DND-41 (cell line): Measurements from ENCODE around the gene ADO.

Experiments used
- ATAC-seq: fragments of 200-7000 bp; cut with Tn5 transposase; 3 replicates; pipeline ENCODE4 v1.9.1; 2021; ENCODE audit warnings: low read depth; ENCODE audit not compliant: insufficient read depth
- DNase-seq: peaks from one replicate; pipeline ENCODE4 v3.0.0-alpha.2; 2020
- H2AFZ ChIP-seq: 2 replicates; pipeline ENCODE4 v1.6.0; 2012; ENCODE audit warnings: low read depth, low read length
- H3K27ac ChIP-seq: 2 replicates; pipeline ENCODE4 v1.5.1; 2012; ENCODE audit warnings: low read length, inconsistent platforms
- H3K27me3 ChIP-seq: fragments of 200-600 bp; sonication (generic); 2 replicates; pipeline ENCODE4 v1.6.0; 2012; ENCODE audit warnings: low read length, mild to moderate bottlenecking, inconsistent platforms; ENCODE audit not compliant: insufficient read depth, poor library complexity
- H3K36me3 ChIP-seq: 2 replicates; pipeline ENCODE4 v1.5.1; 2012; ENCODE audit warnings: low read length, inconsistent platforms; ENCODE audit not compliant: insufficient read depth
- H3K4me1 ChIP-seq: 2 replicates; pipeline ENCODE4 v1.5.1; 2012; ENCODE audit warnings: mild to moderate bottlenecking, low read length; ENCODE audit not compliant: insufficient read depth
- H3K4me2 ChIP-seq: 2 replicates; pipeline ENCODE4 v1.6.0; 2012; ENCODE audit warnings: mild to moderate bottlenecking, moderate library complexity, low read length, inconsistent platforms; ENCODE audit not compliant: insufficient read depth
- H3K4me3 ChIP-seq, 2 experiments: fragments of 200-600 bp in 1 of 2; shearing (Covaris generic) in 1 of 2; 2 replicates each; pipeline ENCODE4 v1.5.1; 2012 to 2016; ENCODE audit warnings: inconsistent platforms in 2 of 2, low read length in 2 of 2, mild to moderate bottlenecking in 2 of 2, low read depth in 1 of 2, moderate library complexity in 1 of 2
- H3K79me2 ChIP-seq: 2 replicates; pipeline ENCODE4 v1.6.0; 2012; ENCODE audit warnings: low read length, inconsistent platforms; ENCODE audit not compliant: insufficient read depth
- H3K9ac ChIP-seq: 2 replicates; pipeline ENCODE4 v1.6.0; 2012; ENCODE audit warnings: low read depth, mild to moderate bottlenecking, inconsistent platforms, low read length, moderate library complexity
- H3K9me3 ChIP-seq: 2 replicates; pipeline ENCODE4 v1.5.1; 2012; ENCODE audit warnings: low read length, moderate library complexity, mild to moderate bottlenecking, inconsistent platforms; ENCODE audit not compliant: insufficient read depth, severe bottlenecking
- H4K20me1 ChIP-seq: 2 replicates; pipeline ENCODE4 v1.6.0; 2012; ENCODE audit warnings: low read length; ENCODE audit not compliant: insufficient read depth
- EZH2 ChIP-seq: IDR thresholded peaks from 3 replicates; pipeline ENCODE4 v1.6.1; 2012; ENCODE audit warnings: borderline replicate concordance, low read depth, mild to moderate bottlenecking, moderate library complexity, low read length, inconsistent platforms; ENCODE audit not compliant: severe bottlenecking
- TF ChIP-seq, protein P1 (sequence below): IDR thresholded peaks from 2 replicates; pipeline ENCODE4 v1.5.1; 2012; ENCODE audit warnings: borderline replicate concordance, low read length, moderate library complexity, mild to moderate bottlenecking; ENCODE audit not compliant: poor library complexity, severe bottlenecking; ENCODE audit errors: extremely low read depth

ADO gene

DNA sequence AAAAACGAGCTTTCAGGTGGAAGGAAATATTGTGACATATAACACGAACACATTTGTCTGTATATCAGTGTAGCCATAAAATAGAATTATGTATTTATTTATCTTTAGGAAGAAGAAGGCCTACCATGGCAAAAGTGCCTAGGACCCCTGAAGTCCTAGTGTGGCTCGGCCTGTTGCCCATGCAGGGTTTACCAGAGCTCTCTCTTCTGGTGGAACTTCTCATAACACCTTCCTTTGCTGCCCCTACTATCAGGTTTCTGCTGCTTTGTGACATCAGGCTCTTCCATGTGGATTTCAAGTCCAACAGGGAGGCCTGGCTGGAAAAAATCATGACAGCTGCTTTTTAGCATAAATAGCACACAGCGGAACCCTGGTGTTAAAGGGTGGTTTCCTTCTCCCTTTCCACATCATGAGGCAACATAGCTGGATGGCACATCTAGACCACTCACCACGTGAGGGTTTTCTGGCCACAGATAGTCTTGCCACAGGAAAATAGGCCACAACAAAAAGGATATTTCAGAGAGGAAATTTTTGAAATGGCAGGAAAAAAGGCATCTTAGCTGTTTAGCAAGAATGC lies 44.8 kb upstream of the ADO start:
- Histone ChIP-seq H3K4me1 (no peaks in the 10 kb centered on the region), H3K27ac (no peak overlapping the region), H3K27me3 (no peaks in the 10 kb centered on the region), H3K9ac (no peak overlapping the region), H3K9me3 (no peaks in the 10 kb centered on the region), H3K4me3 (no peak overlapping the region), H2AFZ (no peak overlapping the region), H3K4me2 (no peak overlapping the region), H4K20me1 (no peaks in the 10 kb centered on the region), H3K79me2 (no peaks in the 10 kb centered on the region), H3K36me3 (no peaks in the 10 kb centered on the region)
- no peak for TF ChIP-seq EZH2
- TF ChIP-seq, protein P1, sequence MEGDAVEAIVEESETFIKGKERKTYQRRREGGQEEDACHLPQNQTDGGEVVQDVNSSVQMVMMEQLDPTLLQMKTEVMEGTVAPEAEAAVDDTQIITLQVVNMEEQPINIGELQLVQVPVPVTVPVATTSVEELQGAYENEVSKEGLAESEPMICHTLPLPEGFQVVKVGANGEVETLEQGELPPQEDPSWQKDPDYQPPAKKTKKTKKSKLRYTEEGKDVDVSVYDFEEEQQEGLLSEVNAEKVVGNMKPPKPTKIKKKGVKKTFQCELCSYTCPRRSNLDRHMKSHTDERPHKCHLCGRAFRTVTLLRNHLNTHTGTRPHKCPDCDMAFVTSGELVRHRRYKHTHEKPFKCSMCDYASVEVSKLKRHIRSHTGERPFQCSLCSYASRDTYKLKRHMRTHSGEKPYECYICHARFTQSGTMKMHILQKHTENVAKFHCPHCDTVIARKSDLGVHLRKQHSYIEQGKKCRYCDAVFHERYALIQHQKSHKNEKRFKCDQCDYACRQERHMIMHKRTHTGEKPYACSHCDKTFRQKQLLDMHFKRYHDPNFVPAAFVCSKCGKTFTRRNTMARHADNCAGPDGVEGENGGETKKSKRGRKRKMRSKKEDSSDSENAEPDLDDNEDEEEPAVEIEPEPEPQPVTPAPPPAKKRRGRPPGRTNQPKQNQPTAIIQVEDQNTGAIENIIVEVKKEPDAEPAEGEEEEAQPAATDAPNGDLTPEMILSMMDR: no peak
- no peak for DNase-seq
- ATAC-seq: no peak

DNA sequence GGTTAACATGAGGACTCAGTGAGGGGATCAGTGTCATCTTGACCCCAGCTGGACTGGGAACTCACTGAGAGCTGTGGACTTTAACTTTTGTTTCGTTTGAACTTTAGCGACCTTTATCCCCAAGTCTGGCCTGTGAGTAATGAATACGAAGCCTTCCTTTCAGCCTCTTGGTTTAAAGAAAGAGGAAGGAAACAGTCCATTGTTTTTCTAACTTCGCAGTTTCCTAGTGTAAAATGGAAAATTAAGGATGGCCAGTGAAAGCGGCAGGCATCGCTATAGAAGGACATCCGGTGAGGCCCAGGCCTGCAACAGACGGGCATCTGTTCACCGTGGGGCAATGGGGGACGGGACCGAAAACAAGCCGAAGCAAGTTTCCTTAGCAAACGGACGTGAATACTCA lies 44.1 kb upstream of the ADO start:
- Histone ChIP-seq H3K4me2 (no peak overlapping the region), H2AFZ (no peak overlapping the region), H3K4me3 (no peak overlapping the region), H3K36me3 (no peaks in the 10 kb centered on the region), H3K9ac (no peak overlapping the region), H3K4me1 (no peaks in the 10 kb centered on the region), H3K27ac (no peak overlapping the region), H3K79me2 (no peaks in the 10 kb centered on the region), H3K9me3 (no peaks in the 10 kb centered on the region), H3K27me3 (no peaks in the 10 kb centered on the region), H4K20me1 (no peaks in the 10 kb centered on the region)
- TF ChIP-seq EZH2: no peak
- TF ChIP-seq, protein P1: no peak
- DNase-seq (no peak), ATAC-seq (no peak)

DNA sequence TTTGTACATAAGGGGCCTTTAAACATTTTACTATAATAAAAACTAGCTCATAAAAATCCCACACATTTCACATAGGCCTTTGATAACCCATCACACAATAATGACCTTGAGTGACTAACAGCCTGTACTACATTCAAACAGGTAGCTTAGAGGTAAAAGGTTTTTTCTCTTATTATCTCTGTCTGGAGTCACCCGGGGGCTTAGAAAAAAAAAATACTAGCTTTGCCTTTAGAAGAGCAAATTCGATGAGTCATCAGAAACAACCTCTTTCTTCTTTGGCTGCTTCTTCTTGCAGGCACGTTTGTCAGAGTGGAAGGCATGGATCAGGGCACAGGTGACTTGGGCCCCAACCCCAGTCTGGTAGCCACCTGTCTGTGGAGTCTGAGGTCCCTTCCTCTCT lies 43.4 kb upstream of the ADO start:
- no peak overlapping the region for H3K27ac ChIP-seq
- ATAC-seq (no peak), DNase-seq (no peak)

More for the DNA sequence above, 43.4 kb upstream of the ADO start:
- Histone ChIP-seq H3K9ac (no peak overlapping the region), H2AFZ (no peak overlapping the region), H3K4me2 (no peak overlapping the region), H3K79me2 (no peaks in the 10 kb centered on the region), H3K4me3 (no peak overlapping the region), H4K20me1 (no peaks in the 10 kb centered on the region), H3K27me3 (no peaks in the 10 kb centered on the region), H3K4me1 (no peaks in the 10 kb centered on the region), H3K9me3 (no peaks in the 10 kb centered on the region), H3K36me3 (no peaks in the 10 kb centered on the region)
- TF ChIP-seq, protein P1: no peak
- no peak for TF ChIP-seq EZH2
